ENCODE results near the gene CACNB4.

CACNB4 gene

DNA sequence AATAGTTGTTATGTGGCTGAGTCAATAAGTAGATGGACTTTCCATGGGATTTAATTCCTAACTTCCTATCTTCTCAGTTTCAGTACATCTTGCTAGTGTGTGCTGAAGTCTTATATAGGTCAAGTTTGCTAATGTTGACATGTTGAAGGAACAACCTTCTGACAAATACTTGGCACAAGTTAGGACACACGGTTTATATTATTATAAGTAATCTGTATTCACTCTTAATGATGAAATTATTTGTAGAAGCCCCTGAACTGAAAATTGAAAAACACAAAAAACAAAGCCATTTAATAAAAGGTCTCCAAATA is 289.8 kb downstream of the CACNB4 start:
- H3K4me3 ChIP-seq (ENCODE audit: low read depth, low read length) = no peak overlapping the region
- DNase-seq (ENCODE audit: low read depth) = no peak
- TF ChIP-seq, protein P1, sequence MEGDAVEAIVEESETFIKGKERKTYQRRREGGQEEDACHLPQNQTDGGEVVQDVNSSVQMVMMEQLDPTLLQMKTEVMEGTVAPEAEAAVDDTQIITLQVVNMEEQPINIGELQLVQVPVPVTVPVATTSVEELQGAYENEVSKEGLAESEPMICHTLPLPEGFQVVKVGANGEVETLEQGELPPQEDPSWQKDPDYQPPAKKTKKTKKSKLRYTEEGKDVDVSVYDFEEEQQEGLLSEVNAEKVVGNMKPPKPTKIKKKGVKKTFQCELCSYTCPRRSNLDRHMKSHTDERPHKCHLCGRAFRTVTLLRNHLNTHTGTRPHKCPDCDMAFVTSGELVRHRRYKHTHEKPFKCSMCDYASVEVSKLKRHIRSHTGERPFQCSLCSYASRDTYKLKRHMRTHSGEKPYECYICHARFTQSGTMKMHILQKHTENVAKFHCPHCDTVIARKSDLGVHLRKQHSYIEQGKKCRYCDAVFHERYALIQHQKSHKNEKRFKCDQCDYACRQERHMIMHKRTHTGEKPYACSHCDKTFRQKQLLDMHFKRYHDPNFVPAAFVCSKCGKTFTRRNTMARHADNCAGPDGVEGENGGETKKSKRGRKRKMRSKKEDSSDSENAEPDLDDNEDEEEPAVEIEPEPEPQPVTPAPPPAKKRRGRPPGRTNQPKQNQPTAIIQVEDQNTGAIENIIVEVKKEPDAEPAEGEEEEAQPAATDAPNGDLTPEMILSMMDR (IDR thresholded peaks at IDR 0.05; ENCODE audit: low read depth, low read length, missing control alignments) = no peak

GRCh38 chr2:151808258-151809072 is 290.4 kb downstream of the CACNB4 start:
- DNase-seq (ENCODE audit: low read depth) = no peak
- TF ChIP-seq, protein P1 (IDR thresholded peaks at IDR 0.05; ENCODE audit: low read depth, low read length, missing control alignments) = no peak

GRCh38 chr2:151805961-151806360 is 292.9 kb downstream of the CACNB4 start:
- H3K4me3 ChIP-seq (ENCODE audit: low read depth, low read length) = no peak overlapping the region
- DNase-seq (ENCODE audit: low read depth) = no peak
- TF ChIP-seq, protein P1 (IDR thresholded peaks at IDR 0.05; ENCODE audit: low read depth, low read length, missing control alignments) = no peak

More at GRCh38 chr2:151808258-151809072, 290.4 kb downstream of the CACNB4 start:
- no peak overlapping the region for H3K4me3 ChIP-seq (ENCODE audit: low read depth, low read length)

DNA sequence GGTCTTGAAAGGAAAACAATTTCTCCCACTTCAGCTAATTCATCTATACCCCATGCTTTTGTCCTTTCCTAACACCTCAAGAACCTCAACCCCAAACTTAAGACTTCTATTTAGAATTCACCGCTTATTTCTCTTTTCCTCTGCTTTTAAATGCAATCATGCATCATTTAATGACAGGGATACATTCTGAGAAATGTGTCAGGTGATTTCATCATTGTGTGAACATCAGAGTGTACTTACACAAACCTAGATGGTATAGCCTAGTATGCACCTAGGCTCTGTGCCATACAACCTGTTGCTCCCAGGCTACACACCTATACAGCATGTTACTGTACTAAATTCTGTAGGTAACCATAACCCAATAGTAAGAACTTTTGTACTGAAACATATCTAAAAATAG is 293.5 kb downstream of the CACNB4 start:
- TF ChIP-seq, protein P1 (IDR thresholded peaks at IDR 0.05; ENCODE audit: low read depth, low read length, missing control alignments) = no peak
- DNase-seq (ENCODE audit: low read depth) = no peak
- no peak overlapping the region for H3K4me3 ChIP-seq (ENCODE audit: low read depth, low read length)

DNA sequence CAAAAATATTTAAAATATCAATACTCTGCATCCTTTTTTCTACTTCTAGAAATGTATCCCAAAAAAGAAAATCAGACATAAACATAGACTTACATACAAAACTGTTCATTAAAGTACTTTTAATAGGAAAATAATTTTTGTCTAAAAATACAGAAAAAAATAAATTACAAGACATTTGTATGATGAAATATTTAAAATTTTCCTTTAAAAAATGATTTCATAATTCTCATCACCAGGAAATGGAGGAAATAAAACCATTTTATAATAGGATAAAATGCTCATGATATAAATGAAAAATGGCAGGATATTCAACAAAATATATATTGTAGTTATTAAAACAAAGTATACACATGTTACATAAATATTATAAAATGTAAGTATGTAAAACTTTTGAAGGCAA is 295.0 kb downstream of the CACNB4 start:
- H3K4me3 ChIP-seq (ENCODE audit: low read depth, low read length) = no peak overlapping the region
- no peak for DNase-seq (ENCODE audit: low read depth)
- TF ChIP-seq, protein P1 (IDR thresholded peaks at IDR 0.05; ENCODE audit: low read depth, low read length, missing control alignments) = no peak

DNA sequence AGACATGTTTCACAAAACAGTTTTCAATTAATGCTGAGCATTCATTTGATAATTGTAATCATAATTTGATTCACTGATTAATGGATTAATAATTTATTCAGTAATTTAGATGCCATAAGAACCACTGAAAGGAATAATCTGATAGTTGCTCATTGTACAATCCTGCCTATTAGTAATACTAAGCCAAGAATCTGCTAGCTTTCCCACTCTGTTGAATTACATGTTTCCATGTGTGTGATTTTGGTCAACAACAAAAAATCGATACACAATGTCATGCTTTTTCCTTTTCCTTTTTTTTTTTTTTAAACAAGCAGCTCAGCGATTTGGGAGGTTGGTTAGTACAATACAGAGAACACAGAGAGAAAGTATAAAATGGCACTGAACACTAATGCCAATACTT is 296.5 kb downstream of the CACNB4 start:
- no peak for DNase-seq (ENCODE audit: low read depth)
- no peak overlapping the region for H3K4me3 ChIP-seq (ENCODE audit: low read depth, low read length)
- TF ChIP-seq, protein P1 (IDR thresholded peaks at IDR 0.05; ENCODE audit: low read depth, low read length, missing control alignments) = no peak

GRCh38 chr2:151799886-151800292 is 299.0 kb downstream of the CACNB4 start:
- no peak overlapping the region for H3K4me3 ChIP-seq (ENCODE audit: low read depth, low read length)
- no peak for DNase-seq (ENCODE audit: low read depth)
- TF ChIP-seq, protein P1 (IDR thresholded peaks at IDR 0.05; ENCODE audit: low read depth, low read length, missing control alignments) = no peak

All from GM12864 (cell line).